ENCODE data around the gene SCIN. TPM values are rescaled to one million over a fixed set of nuclear protein-coding genes. Genes with fewer than 3 reads are reported as not detected.
"Not testable (repeated sequence)": the region's sequence is repeated elsewhere in the genome, so short reads cannot be mapped to it uniquely, and the experiment has no call there.

The SCIN gene
- total RNA-seq (under 1 TPM; 0.20 to 0.25 TPM), polyA plus RNA-seq (under 1 TPM in 1 of 2 donors, not detected in 1; 0.07 TPM)

GRCh38 chr7:12570534-12571461 is at the start of gene SCIN:
SCIN (plus strand) TSS chr7:12570720; CDS start chr7:12570787, 67 bp downstream.
- peak in 4 of 5 donors; percentile 11 to 27 (median 15) for DNase-seq
- Mint-ChIP-seq H3K9me3 (peaks cover 0 to 4% (median 0%) of the 10 kb centered on the region in 8 donors), H3K36me3 (no peaks in the 10 kb centered on the region), H3K27ac (peak within 1 kb of the TSS in 2 of 7 donors; percentile 20 to 41), H3K27me3 (peaks cover 25 to 26% of the 10 kb centered on the region in 2 donors), H3K4me3 (peak within 1 kb of the TSS; percentile 67 to 93 (median 90)), H3K4me1 (peaks cover 8 to 18% (median 15%) of the 10 kb centered on the region in 4 donors)
- Histone ChIP-seq H3K27ac (ENCODE audit: low read depth, low read length) (no peak within 1 kb of the TSS), H3K36me3 (ENCODE audit: insufficient read depth, low read length) (no peaks in the 10 kb centered on the region), H3K4me3 (ENCODE audit: low read length in 2 of 2) (peak within 1 kb of the TSS in 1 of 2 donors; percentile 13), H3K27me3 (ENCODE audit: insufficient read depth, low read length) (no peaks in the 10 kb centered on the region), H3K4me1 (ENCODE audit: insufficient read depth, low read length) (peaks cover 10% of the 10 kb centered on the region), H3K9me3 (ENCODE audit: control insufficient read depth in 1 of 2, low read length in 2 of 2) (no peaks in the 10 kb centered on the region)
- ChIA-PET POLR2A (ENCODE audit: partially characterized antibody) (no interaction called here), CTCF (ENCODE audit: partially characterized antibody) (interaction anchor here (1.2 to 1.5 kb wide), 2 partner anchors 15 to 68 kb away, joined by 3 read pairs; no protein-coding TSS in a partner anchor)
- intact Hi-C loops (cut with micrococcal nuclease): no loop called here

GRCh38 chr7:12524794-12525386 is 45.6 kb upstream of the SCIN start:
- Histone ChIP-seq H3K27me3 (ENCODE audit: insufficient read depth, low read length) (peaks cover 5% of the 10 kb centered on the region), H3K4me1 (ENCODE audit: insufficient read depth, low read length) (no peaks in the 10 kb centered on the region), H3K4me3 (ENCODE audit: low read length in 2 of 2) (no peak overlapping the region), H3K9me3 (ENCODE audit: control insufficient read depth in 1 of 2, low read length in 2 of 2) (no peaks in the 10 kb centered on the region), H3K27ac (ENCODE audit: low read depth, low read length) (no peak overlapping the region), H3K36me3 (ENCODE audit: insufficient read depth, low read length) (no peaks in the 10 kb centered on the region)
- Mint-ChIP-seq H3K9me3 (no peaks in the 10 kb centered on the region), H3K27ac (no peak overlapping the region), H3K27me3 (peaks cover 13 to 20% of the 10 kb centered on the region in 2 donors), H3K4me1 (peaks cover 0 to 1% (median 0%) of the 10 kb centered on the region in 4 donors), H3K36me3 (no peaks in the 10 kb centered on the region), H3K4me3 (no peak overlapping the region)
- intact Hi-C loops (cut with micrococcal nuclease): loop anchor here (1.0 to 5.0 kb wide), 3 partner anchors 112 to 738 kb away; partner anchors contain the start of gene ARL4A
- DNase-seq: peak in 4 of 5 donors; percentile 27 to 41 (median 33)
- ChIA-PET CTCF (ENCODE audit: partially characterized antibody) (interaction anchor here (0.7 to 2.9 kb wide), 19 partner anchors 11 to 1934 kb away, joined by 3 to 11 read pairs (median 3); no protein-coding TSS in a partner anchor), POLR2A (ENCODE audit: partially characterized antibody) (interaction anchor here (0.9 kb wide), 1 partner anchor 162 kb away, joined by 3 read pairs; the partner anchor contains the start of gene ARL4A)

GRCh38 chr7:12526693-12527092 is 43.8 kb upstream of the SCIN start:
- intact Hi-C loops (cut with micrococcal nuclease): loop anchor here (5.0 kb wide), 1 partner anchor 111 kb away; no protein-coding TSS in a partner anchor

GRCh38 chr7:12527670-12528069 is 42.9 kb upstream of the SCIN start:
- H3K36me3 Mint-ChIP-seq; H3K4me3 Mint-ChIP-seq; H3K9me3 Mint-ChIP-seq; H3K9me3 ChIP-seq (ENCODE audit: control insufficient read depth in 1 of 2, low read length in 2 of 2); CTCF ChIA-PET (ENCODE audit: partially characterized antibody); H3K27ac ChIP-seq (ENCODE audit: low read depth, low read length); POLR2A ChIA-PET (ENCODE audit: partially characterized antibody); H3K36me3 ChIP-seq (ENCODE audit: insufficient read depth, low read length); H3K4me3 ChIP-seq (ENCODE audit: low read length in 2 of 2); DNase-seq; H3K27ac Mint-ChIP-seq; H3K27me3 ChIP-seq (ENCODE audit: insufficient read depth, low read length); H3K4me1 ChIP-seq (ENCODE audit: insufficient read depth, low read length); H3K4me1 Mint-ChIP-seq: not testable (repeated sequence)
- intact Hi-C loops (cut with micrococcal nuclease): loop anchor here (5.0 kb wide), 1 partner anchor 110 kb away; no protein-coding TSS in a partner anchor
- peaks cover 8 to 16% of the 10 kb centered on the region in 2 donors for H3K27me3 Mint-ChIP-seq

More at GRCh38 chr7:12526693-12527092, 43.8 kb upstream of the SCIN start:
- H3K27ac ChIP-seq (ENCODE audit: low read depth, low read length); H3K36me3 ChIP-seq (ENCODE audit: insufficient read depth, low read length); H3K27ac Mint-ChIP-seq; H3K4me3 Mint-ChIP-seq; DNase-seq; H3K9me3 ChIP-seq (ENCODE audit: control insufficient read depth in 1 of 2, low read length in 2 of 2); H3K27me3 ChIP-seq (ENCODE audit: insufficient read depth, low read length); POLR2A ChIA-PET (ENCODE audit: partially characterized antibody); H3K4me1 Mint-ChIP-seq; H3K36me3 Mint-ChIP-seq; H3K9me3 Mint-ChIP-seq; H3K4me3 ChIP-seq (ENCODE audit: low read length in 2 of 2); H3K4me1 ChIP-seq (ENCODE audit: insufficient read depth, low read length): not testable (repeated sequence)
- peaks cover 8 to 20% of the 10 kb centered on the region in 2 donors for H3K27me3 Mint-ChIP-seq
- CTCF ChIA-PET (ENCODE audit: partially characterized antibody): interaction anchor here (2.9 kb wide), 1 partner anchor 97 kb away, joined by 8 read pairs; no protein-coding TSS in a partner anchor

GRCh38 chr7:12529971-12530710 is 40.4 kb upstream of the SCIN start:
- ChIA-PET CTCF (ENCODE audit: partially characterized antibody) (interaction anchor here (0.5 kb wide), 1 partner anchor 565 kb away, joined by 4 read pairs; no protein-coding TSS in a partner anchor), POLR2A (ENCODE audit: partially characterized antibody) (no interaction called here)
- Mint-ChIP-seq H3K4me1 (no peaks in the 10 kb centered on the region), H3K27ac (no peak overlapping the region), H3K36me3 (no peaks in the 10 kb centered on the region), H3K27me3 (peaks cover 7 to 18% of the 10 kb centered on the region in 2 donors), H3K9me3 (peaks cover 0 to 3% (median 0%) of the 10 kb centered on the region in 8 donors), H3K4me3 (no peak overlapping the region)
- Histone ChIP-seq H3K9me3 (ENCODE audit: control insufficient read depth in 1 of 2, low read length in 2 of 2) (no peaks in the 10 kb centered on the region), H3K27ac (ENCODE audit: low read depth, low read length) (no peak overlapping the region), H3K27me3 (ENCODE audit: insufficient read depth, low read length) (peaks cover 3% of the 10 kb centered on the region), H3K4me1 (ENCODE audit: insufficient read depth, low read length) (no peaks in the 10 kb centered on the region), H3K4me3 (ENCODE audit: low read length in 2 of 2) (no peak overlapping the region), H3K36me3 (ENCODE audit: insufficient read depth, low read length) (no peaks in the 10 kb centered on the region)
- intact Hi-C loops (cut with micrococcal nuclease): loop anchor here (5.0 kb wide), 1 partner anchor 107 kb away; no protein-coding TSS in a partner anchor
- DNase-seq: no peak

GRCh38 chr7:12531784-12532183 is 38.7 kb upstream of the SCIN start:
- Histone ChIP-seq H3K27ac (ENCODE audit: low read depth, low read length) (no peak overlapping the region), H3K9me3 (ENCODE audit: control insufficient read depth in 1 of 2, low read length in 2 of 2) (no peaks in the 10 kb centered on the region), H3K4me1 (ENCODE audit: insufficient read depth, low read length) (no peaks in the 10 kb centered on the region), H3K27me3 (ENCODE audit: insufficient read depth, low read length) (no peaks in the 10 kb centered on the region), H3K36me3 (ENCODE audit: insufficient read depth, low read length) (no peaks in the 10 kb centered on the region), H3K4me3 (ENCODE audit: low read length in 2 of 2) (no peak overlapping the region)
- no peaks in the 10 kb centered on the region for H3K36me3 Mint-ChIP-seq
- ChIA-PET POLR2A (ENCODE audit: partially characterized antibody) (no interaction called here), CTCF (ENCODE audit: partially characterized antibody) (no interaction called here)
- intact Hi-C loops (cut with micrococcal nuclease): no loop called here
- no peak overlapping the region for H3K27ac Mint-ChIP-seq
- H3K4me1 Mint-ChIP-seq: no peaks in the 10 kb centered on the region
- peaks cover 0 to 4% (median 0%) of the 10 kb centered on the region in 8 donors for H3K9me3 Mint-ChIP-seq
- H3K4me3 Mint-ChIP-seq: no peak overlapping the region
- no peak for DNase-seq
- peaks cover 12 to 18% of the 10 kb centered on the region in 2 donors for H3K27me3 Mint-ChIP-seq

All from CD4-positive, alpha-beta memory T cell (primary cell).